BLaER1 (cell line): Measurements from ENCODE around the gene UBE2I.

Source experiments
- H3K27ac ChIP-seq: shearing (Covaris generic); formaldehyde crosslinking; 2 replicates; pipeline ENCODE4 v1.8.1; 2022
- H3K27me3 ChIP-seq: shearing (Covaris generic); formaldehyde crosslinking; 2 replicates; pipeline ENCODE4 v1.8.1; 2022
- H3K36me3 ChIP-seq: shearing (Covaris generic); formaldehyde crosslinking; 2 replicates; pipeline ENCODE4 v1.8.1; 2022
- H3K4me1 ChIP-seq: shearing (Covaris generic); formaldehyde crosslinking; 2 replicates; pipeline ENCODE4 v1.8.1; 2022
- H3K4me2 ChIP-seq: shearing (Covaris generic); formaldehyde crosslinking; 2 replicates; pipeline ENCODE4 v1.8.1; 2022
- H3K4me3 ChIP-seq: shearing (Covaris generic); formaldehyde crosslinking; 2 replicates; pipeline ENCODE4 v1.8.1; 2022
- H3K9ac ChIP-seq: shearing (Covaris generic); formaldehyde crosslinking; 2 replicates; pipeline ENCODE4 v1.8.1; 2022
- H3K9me3 ChIP-seq: shearing (Covaris generic); formaldehyde crosslinking; 2 replicates; pipeline ENCODE4 v1.8.1; 2022
- H4K20me1 ChIP-seq: shearing (Covaris generic); formaldehyde crosslinking; 2 replicates; pipeline ENCODE4 v1.8.1; 2022
- Cebpa-rat ChIP-seq: shearing (Covaris generic); IDR thresholded peaks from 2 replicates; pipeline ENCODE4 v1.8.1; 2022

Gene UBE2I

GRCh38 chr16:1354815-1355540 lies 45.5 kb downstream of the UBE2I start:
- Histone ChIP-seq H3K4me1 (peaks cover 30% of the 10 kb centered on the region), H3K27ac (no peak overlapping the region), H3K9ac (no peak overlapping the region), H3K36me3 (peaks cover 32% of the 10 kb centered on the region), H4K20me1 (peaks cover 83% of the 10 kb centered on the region), H3K27me3 (no peaks in the 10 kb centered on the region), H3K4me3 (no peak overlapping the region), H3K4me2 (no peak overlapping the region), H3K9me3 (no peaks in the 10 kb centered on the region)
- no peak for TF ChIP-seq Cebpa-rat

GRCh38 chr16:1355591-1355990 lies 46.2 kb downstream of the UBE2I start:
- H3K4me1 ChIP-seq, result peaks cover 24% of the 10 kb centered on the region
- TF ChIP-seq Cebpa-rat, result no peak
- no peaks in the 10 kb centered on the region for H3K9me3 ChIP-seq

GRCh38 chr16:1356061-1356900 lies 46.8 kb downstream of the UBE2I start:
- TF ChIP-seq Cebpa-rat, result no peak
- no peak overlapping the region for H3K27ac ChIP-seq

More at GRCh38 chr16:1355591-1355990, 46.2 kb downstream of the UBE2I start:
- H3K27me3 ChIP-seq, result no peaks in the 10 kb centered on the region
- peaks cover 86% of the 10 kb centered on the region for H4K20me1 ChIP-seq
- H3K27ac ChIP-seq, result no peak overlapping the region
- H3K4me2 ChIP-seq, result no peak overlapping the region
- no peak overlapping the region for H3K4me3 ChIP-seq
- H3K36me3 ChIP-seq, result peaks cover 32% of the 10 kb centered on the region
- no peak overlapping the region for H3K9ac ChIP-seq

GRCh38 chr16:1357906-1358566 lies 48.6 kb downstream of the UBE2I start:
- peaks cover 8% of the 10 kb centered on the region for H3K4me1 ChIP-seq
- no peak overlapping the region for H3K4me2 ChIP-seq
- H3K9ac ChIP-seq, result no peak overlapping the region
- TF ChIP-seq Cebpa-rat, result no peak
- H3K27ac ChIP-seq, result no peak overlapping the region
- peaks cover 87% of the 10 kb centered on the region for H4K20me1 ChIP-seq
- no peak overlapping the region for H3K4me3 ChIP-seq
- no peaks in the 10 kb centered on the region for H3K9me3 ChIP-seq
- peaks cover 57% of the 10 kb centered on the region for H3K36me3 ChIP-seq
- no peaks in the 10 kb centered on the region for H3K27me3 ChIP-seq

More at GRCh38 chr16:1356061-1356900, 46.8 kb downstream of the UBE2I start:
- Histone ChIP-seq H3K9ac (no peak overlapping the region), H3K27me3 (no peaks in the 10 kb centered on the region), H3K36me3 (peaks cover 39% of the 10 kb centered on the region), H3K4me1 (peaks cover 17% of the 10 kb centered on the region), H3K4me3 (no peak overlapping the region), H3K9me3 (no peaks in the 10 kb centered on the region), H3K4me2 (no peak overlapping the region), H4K20me1 (peaks cover 83% of the 10 kb centered on the region)

GRCh38 chr16:1361685-1362360 lies 52.4 kb downstream of the UBE2I start:
- H3K27ac ChIP-seq, result no peak overlapping the region
- H3K4me3 ChIP-seq, result no peak overlapping the region
- TF ChIP-seq Cebpa-rat, result no peak
- no peak overlapping the region for H3K4me2 ChIP-seq
- H3K9me3 ChIP-seq, result no peaks in the 10 kb centered on the region
- H3K9ac ChIP-seq, result no peak overlapping the region
- peaks cover 94% of the 10 kb centered on the region for H4K20me1 ChIP-seq
- 0 out of 2 replicates have a peak, but pooled peaks cover 10% of the 10 kb centered on the region for H3K4me1 ChIP-seq
- H3K27me3 ChIP-seq, result no peaks in the 10 kb centered on the region
- H3K36me3 ChIP-seq, result peaks cover 92% of the 10 kb centered on the region

GRCh38 chr16:1362807-1363206 lies 53.4 kb downstream of the UBE2I start:
- Histone ChIP-seq H4K20me1 (peaks cover 87% of the 10 kb centered on the region), H3K9ac (no peak overlapping the region), H3K4me2 (no peak overlapping the region), H3K4me3 (no peak overlapping the region), H3K9me3 (no peaks in the 10 kb centered on the region), H3K4me1 (0 out of 2 replicates have a peak, but pooled peaks cover 12% of the 10 kb centered on the region), H3K27ac (no peak overlapping the region), H3K27me3 (no peaks in the 10 kb centered on the region), H3K36me3 (peaks cover 96% of the 10 kb centered on the region)
- no peak for TF ChIP-seq Cebpa-rat

- H3K4me3 ChIP-seq, result no peak overlapping the region
- TF ChIP-seq Cebpa-rat, result no peak
Observed at GRCh38 chr16:1363501-1364041, 54.1 kb downstream of the UBE2I start.

GRCh38 chr16:1364510-1364909 lies 55.1 kb downstream of the UBE2I start:
- no peak overlapping the region for H3K27ac ChIP-seq
- no peak overlapping the region for H3K4me3 ChIP-seq
- no peaks in the 10 kb centered on the region for H3K9me3 ChIP-seq
- peaks cover 89% of the 10 kb centered on the region for H3K36me3 ChIP-seq
- no peak overlapping the region for H3K4me2 ChIP-seq
- H3K4me1 ChIP-seq, result 0 out of 2 replicates have a peak, but pooled peaks cover 12% of the 10 kb centered on the region
- TF ChIP-seq Cebpa-rat, result no peak
- no peak overlapping the region for H3K9ac ChIP-seq
- H4K20me1 ChIP-seq, result peaks cover 70% of the 10 kb centered on the region
- no peaks in the 10 kb centered on the region for H3K27me3 ChIP-seq

More at GRCh38 chr16:1363501-1364041, 54.1 kb downstream of the UBE2I start:
- 0 out of 2 replicates have a peak, but pooled peaks cover 12% of the 10 kb centered on the region for H3K4me1 ChIP-seq
- H4K20me1 ChIP-seq, result peaks cover 79% of the 10 kb centered on the region
- H3K4me2 ChIP-seq, result no peak overlapping the region
- H3K9me3 ChIP-seq, result no peaks in the 10 kb centered on the region
- H3K36me3 ChIP-seq, result peaks cover 94% of the 10 kb centered on the region
- no peak overlapping the region for H3K27ac ChIP-seq
- no peak overlapping the region for H3K9ac ChIP-seq
- H3K27me3 ChIP-seq, result no peaks in the 10 kb centered on the region
